ENCODE measurements around the gene NSG2.

- TF ChIP-seq CTCF (conservative IDR thresholded peaks at IDR 0.05; ENCODE audit: low read depth, low read length) (no peak), RCOR1 (IDR thresholded peaks at IDR 0.05; ENCODE audit: insufficient replicate concordance, low read length) (no peak), RAD21 (IDR thresholded peaks at IDR 0.05; ENCODE audit: low read length) (no peak), RFX5 (IDR thresholded peaks at IDR 0.05; ENCODE audit: low read depth, low read length) (no peak), POLR2A (IDR thresholded peaks at IDR 0.05; ENCODE audit: low read depth, low read length) (no peak), BHLHE40 (IDR thresholded peaks at IDR 0.05; ENCODE audit: low read depth, low read length) (no peak), FOS (IDR thresholded peaks at IDR 0.05; ENCODE audit: low read depth, low read length) (no peak), USF2 (IDR thresholded peaks at IDR 0.05; ENCODE audit: low read depth, low read length) (no peak), MAZ (IDR thresholded peaks at IDR 0.05; ENCODE audit: borderline replicate concordance, low read depth, low read length) (no peak), CEBPB (IDR thresholded peaks at IDR 0.05; ENCODE audit: low read depth, low read length) (no peak), ELK1 (IDR thresholded peaks at IDR 0.05; ENCODE audit: borderline replicate concordance, low read depth, low read length) (no peak), MAFK (IDR thresholded peaks at IDR 0.05; ENCODE audit: low read depth, low read length) (no peak), MXI1 (IDR thresholded peaks at IDR 0.05; ENCODE audit: borderline replicate concordance, low read depth, low read length) (no peak), SMC3 (IDR thresholded peaks at IDR 0.05; ENCODE audit: low read depth, low read length) (no peak)
These were observed 17.7 kb downstream of the NSG2 start for GRCh38 chr5:174063082-174063756.
